OCI-LY3 (cell line): ENCODE results near the gene GRHL3.

ENCODE experiments used
- H2AFZ ChIP-seq: fragments of 200-600, 300-600 bp; shearing (Covaris generic); 2 replicates; pipeline ENCODE4 v1.6.0; 2014; ENCODE audit warnings: antibody characterized with exemption, low read depth, low read length
- H3K27ac ChIP-seq: fragments of 200-600, 300-600 bp; sonication (generic); 2 replicates; pipeline ENCODE4 v1.5.1; 2014; ENCODE audit warnings: mild to moderate bottlenecking, low read length, moderate library complexity, mixed read lengths
- H3K27me3 ChIP-seq: fragments of 200-600, 300-600 bp; sonication (generic); 2 replicates; pipeline ENCODE4 v1.6.1; 2014; ENCODE audit warnings: low read depth, low read length, mixed read lengths
- H3K36me3 ChIP-seq: fragments of 200-600, 300-600 bp; sonication (generic); replicated peaks from 2 replicates; pipeline ENCODE3; 2014; ENCODE audit warnings: low read depth, low read length, mixed read lengths
- H3K4me1 ChIP-seq: fragments of 300-600, 200-600 bp; sonication (generic); 2 replicates; pipeline ENCODE4 v1.6.1; 2014; ENCODE audit warnings: low read length, mixed read lengths
- H3K4me2 ChIP-seq: fragments of 200-600, 300-600 bp; sonication (generic); 2 replicates; pipeline ENCODE4 v1.6.1; 2014; ENCODE audit warnings: low read length, mixed read lengths
- H3K4me3 ChIP-seq: fragments of 300-600, 200-600 bp; sonication (generic); 2 replicates; pipeline ENCODE4 v1.5.1; 2014; ENCODE audit warnings: antibody characterized with exemption, mild to moderate bottlenecking, low read length, moderate library complexity
- H3K79me2 ChIP-seq: fragments of 300-600, 200-600 bp; shearing (Covaris generic); 2 replicates; pipeline ENCODE4 v1.6.1; 2014; ENCODE audit warnings: mild to moderate bottlenecking, low read length, mixed read lengths
- H3K9ac ChIP-seq: fragments of 300-600, 200-600 bp; shearing (Covaris generic); 2 replicates; pipeline ENCODE4 v1.6.0; 2014; ENCODE audit warnings: mild to moderate bottlenecking, low read length, moderate library complexity
- H3K9me3 ChIP-seq: fragments of 200-600, 300-600 bp; shearing (Covaris generic); 2 replicates; pipeline ENCODE4 v1.6.1; 2014; ENCODE audit warnings: low read length, mixed read lengths; ENCODE audit not compliant: insufficient read depth
- H4K20me1 ChIP-seq: fragments of 200-600, 300-600 bp; sonication (generic); 2 replicates; pipeline ENCODE4 v1.6.1; 2016; ENCODE audit warnings: low read length, mixed read lengths; ENCODE audit not compliant: insufficient read depth
- CTCF ChIP-seq: fragments of 200-600, 300-600 bp; sonication (generic); IDR thresholded peaks from 2 replicates; pipeline ENCODE4 v1.5.1; 2014; ENCODE audit warnings: antibody characterized with exemption, low read length, low read depth
- EZH2phosphoT487 ChIP-seq: fragments of 200-600 bp; shearing (Covaris generic); IDR thresholded peaks from 2 replicates; pipeline ENCODE4 v1.6.1; 2018; ENCODE audit warnings: antibody characterized with exemption, mixed run types, low read depth

The GRHL3 gene

DNA sequence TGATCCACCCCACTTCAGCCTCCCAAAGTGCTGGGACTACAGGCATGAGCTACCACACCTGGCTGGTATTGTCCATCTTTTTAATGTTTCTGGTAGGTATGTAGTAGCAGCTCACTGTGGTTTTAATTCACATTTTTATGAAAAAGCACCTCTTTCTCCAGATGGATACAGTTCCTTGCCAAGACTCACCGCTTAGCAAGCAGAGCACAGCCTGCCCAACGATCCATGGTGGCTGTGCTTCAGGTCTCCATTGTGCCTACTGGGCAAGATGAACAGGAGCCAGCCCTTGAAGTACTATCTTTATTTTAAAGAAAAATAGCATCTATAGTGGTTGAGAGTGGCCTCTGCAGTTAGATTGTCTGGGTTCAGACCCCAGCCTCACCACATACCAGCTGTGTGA, 37.6 kb upstream of the GRHL3 start:
- no peaks in the 10 kb centered on the region for H4K20me1 ChIP-seq
- no peak overlapping the region for H3K9ac ChIP-seq
- H3K36me3 ChIP-seq: no peaks in the 10 kb centered on the region
- no peak overlapping the region for H3K4me2 ChIP-seq
- 0 out of 2 replicates have a peak, but pooled peaks cover 5% of the 10 kb centered on the region for H3K27me3 ChIP-seq
- TF ChIP-seq EZH2phosphoT487: no peak
- TF ChIP-seq CTCF: no peak
- no peak overlapping the region for H2AFZ ChIP-seq
- H3K79me2 ChIP-seq: no peaks in the 10 kb centered on the region
- no peak overlapping the region for H3K4me3 ChIP-seq
- H3K9me3 ChIP-seq: no peaks in the 10 kb centered on the region
- peaks cover 7% of the 10 kb centered on the region; the same call in 1 of the 2 replicates for H3K4me1 ChIP-seq
- no peak overlapping the region for H3K27ac ChIP-seq

DNA sequence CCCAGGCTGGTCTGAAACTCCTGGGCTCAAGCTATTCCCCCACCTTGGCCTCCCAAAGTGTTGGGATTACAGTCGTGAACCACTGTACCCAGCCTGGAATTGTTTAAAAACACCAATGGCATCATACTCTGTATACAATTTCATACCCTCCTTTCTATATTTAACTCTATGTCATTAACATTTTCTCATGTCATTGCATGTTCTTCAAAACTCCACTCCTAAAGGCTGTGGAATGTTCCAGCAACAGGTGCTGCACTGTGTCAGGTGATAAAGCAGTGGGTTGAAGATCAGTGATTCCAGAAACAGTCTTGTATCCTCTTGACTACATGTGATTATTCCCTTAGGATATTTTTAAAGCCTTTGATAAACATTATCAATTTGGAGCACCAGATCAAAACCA, 36.7 kb upstream of the GRHL3 start:
- Histone ChIP-seq H4K20me1 (no peaks in the 10 kb centered on the region), H3K27ac (no peak overlapping the region), H3K4me3 (no peak overlapping the region), H3K4me2 (no peak overlapping the region), H3K36me3 (no peaks in the 10 kb centered on the region), H3K4me1 (peaks cover 3% of the 10 kb centered on the region; the same call in 1 of the 2 replicates), H2AFZ (no peak overlapping the region), H3K9me3 (no peaks in the 10 kb centered on the region), H3K27me3 (0 out of 2 replicates have a peak, but pooled peaks cover 5% of the 10 kb centered on the region), H3K79me2 (no peaks in the 10 kb centered on the region), H3K9ac (no peak overlapping the region)
- no peak for TF ChIP-seq EZH2phosphoT487
- TF ChIP-seq CTCF: no peak

GRCh38 chr1:24283326-24284155, 35.6 kb upstream of the GRHL3 start:
- H3K27ac ChIP-seq: no peak overlapping the region
- 0 out of 2 replicates have a peak, but pooled peaks cover 2% of the 10 kb centered on the region for H3K27me3 ChIP-seq
- no peaks in the 10 kb centered on the region for H3K9me3 ChIP-seq
- H3K36me3 ChIP-seq: no peaks in the 10 kb centered on the region
- no peak overlapping the region for H2AFZ ChIP-seq
- no peak for TF ChIP-seq EZH2phosphoT487
- TF ChIP-seq CTCF: no peak
- no peak overlapping the region for H3K4me3 ChIP-seq
- no peak overlapping the region for H3K4me2 ChIP-seq
- H3K4me1 ChIP-seq: no peaks in the 10 kb centered on the region
- no peaks in the 10 kb centered on the region for H4K20me1 ChIP-seq
- no peaks in the 10 kb centered on the region for H3K79me2 ChIP-seq
- H3K9ac ChIP-seq: no peak overlapping the region

DNA sequence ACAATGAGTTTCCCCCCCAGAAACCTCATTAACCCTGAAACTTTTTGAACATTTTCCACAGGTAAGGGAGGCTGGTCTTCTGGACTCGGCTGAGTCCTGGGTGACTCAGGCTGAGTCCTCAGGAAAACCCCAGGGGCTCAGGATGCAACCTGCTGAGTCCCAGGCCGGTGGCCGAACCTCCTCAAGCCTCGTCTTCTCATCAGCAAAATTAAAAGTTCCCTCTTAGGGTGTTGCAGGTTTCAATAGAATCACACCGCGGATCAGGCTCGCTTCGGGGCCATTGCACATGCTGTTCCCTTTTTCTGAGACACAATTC, 35.0 kb upstream of the GRHL3 start:
- H3K27ac ChIP-seq: no peak overlapping the region
- H3K27me3 ChIP-seq: no peaks in the 10 kb centered on the region
- no peak overlapping the region for H2AFZ ChIP-seq
- no peaks in the 10 kb centered on the region for H3K79me2 ChIP-seq
- H3K9ac ChIP-seq: no peak overlapping the region
- H3K4me3 ChIP-seq: no peak overlapping the region
- no peaks in the 10 kb centered on the region for H3K36me3 ChIP-seq
- no peak for TF ChIP-seq CTCF
- no peak for TF ChIP-seq EZH2phosphoT487
- no peaks in the 10 kb centered on the region for H3K4me1 ChIP-seq
- H3K4me2 ChIP-seq: no peak overlapping the region
- H3K9me3 ChIP-seq: no peaks in the 10 kb centered on the region
- H4K20me1 ChIP-seq: no peaks in the 10 kb centered on the region
